Measurements from ENCODE around the gene SLC49A3.

Gene SLC49A3

GRCh38 chr4:680928-681645 is 7.9 kb downstream of the SLC49A3 start:
- DNase-seq, result peak; percentile 67
- Histone ChIP-seq H3K9ac (ENCODE audit: low read depth, low read length) (peak overlapping the region; percentile 50), H3K4me3 (ENCODE audit: low read depth in 1 of 2, low read length in 2 of 2) (peak overlapping the region; percentile 24 to 55; a peak in 3 of 4 replicates), H3K9me3 (ENCODE audit: insufficient read depth, low read length, severe bottlenecking) (no peaks in the 10 kb centered on the region), H3K4me1 (ENCODE audit: insufficient read depth, low read length) (peaks cover 26% of the 10 kb centered on the region), H3K79me2 (ENCODE audit: insufficient read depth, low read length) (no peaks in the 10 kb centered on the region), H3K4me2 (ENCODE audit: insufficient read depth, low read length) (peak overlapping the region; percentile 93), H2AFZ (ENCODE audit: low read depth, low read length) (peak overlapping the region; percentile 28), H3K36me3 (ENCODE audit: insufficient read depth, low read length) (no peaks in the 10 kb centered on the region), H3K27me3 (ENCODE audit: insufficient read depth, low read length, poor library complexity) (no peaks in the 10 kb centered on the region), H4K20me1 (ENCODE audit: insufficient read depth, low read length) (peaks cover 21% of the 10 kb centered on the region), H3K27ac (ENCODE audit: low read length) (no peak overlapping the region)
- TF ChIP-seq EZH2 (IDR thresholded peaks at IDR 0.05; ENCODE audit: borderline replicate concordance, low read depth, low read length, severe bottlenecking) (no peak), CTCF (IDR thresholded peaks at IDR 0.05; ENCODE audit: borderline replicate concordance, extremely low read depth, low read length, poor library complexity, severe bottlenecking) (no peak)
- peak; percentile 41 for ATAC-seq (ENCODE audit: insufficient read depth, low read depth)

- no peaks in the 10 kb centered on the region for H3K27me3 ChIP-seq (ENCODE audit: insufficient read depth, low read length, poor library complexity)
- DNase-seq (no peak), ATAC-seq (ENCODE audit: insufficient read depth, low read depth) (no peak)
- H3K4me3 ChIP-seq (ENCODE audit: low read depth in 1 of 2, low read length in 2 of 2), result peak overlapping the region in 1 of 2 experiments; percentile 55; a peak in 3 of 4 replicates
- H3K79me2 ChIP-seq (ENCODE audit: insufficient read depth, low read length), result peaks cover 1% of the 10 kb centered on the region
- H3K9me3 ChIP-seq (ENCODE audit: insufficient read depth, low read length, severe bottlenecking), result no peaks in the 10 kb centered on the region
- TF ChIP-seq EZH2 (IDR thresholded peaks at IDR 0.05; ENCODE audit: borderline replicate concordance, low read depth, low read length, severe bottlenecking) (no peak), CTCF (IDR thresholded peaks at IDR 0.05; ENCODE audit: borderline replicate concordance, extremely low read depth, low read length, poor library complexity, severe bottlenecking) (no peak)
- H4K20me1 ChIP-seq (ENCODE audit: insufficient read depth, low read length), result peaks cover 21% of the 10 kb centered on the region
- H3K27ac ChIP-seq (ENCODE audit: low read length), result no peak overlapping the region
- H3K36me3 ChIP-seq (ENCODE audit: insufficient read depth, low read length), result no peaks in the 10 kb centered on the region
- H3K9ac ChIP-seq (ENCODE audit: low read depth, low read length), result peak overlapping the region; percentile 50
- peak overlapping the region; percentile 93 for H3K4me2 ChIP-seq (ENCODE audit: insufficient read depth, low read length)
- H2AFZ ChIP-seq (ENCODE audit: low read depth, low read length), result peak overlapping the region; percentile 28; the same call in 1 of the 2 replicates
- H3K4me1 ChIP-seq (ENCODE audit: insufficient read depth, low read length), result peaks cover 32% of the 10 kb centered on the region
Measured at GRCh38 chr4:680551-680927, 8.4 kb downstream of the SLC49A3 start.

GRCh38 chr4:680091-680490 is 8.9 kb downstream of the SLC49A3 start:
- H4K20me1 ChIP-seq (ENCODE audit: insufficient read depth, low read length), result peaks cover 21% of the 10 kb centered on the region
- DNase-seq (no peak), ATAC-seq (ENCODE audit: insufficient read depth, low read depth) (no peak)
- peak overlapping the region; percentile 50 for H3K9ac ChIP-seq (ENCODE audit: low read depth, low read length)
- no peaks in the 10 kb centered on the region; the same call in 1 of the 2 replicates for H3K36me3 ChIP-seq (ENCODE audit: insufficient read depth, low read length)
- H3K4me2 ChIP-seq (ENCODE audit: insufficient read depth, low read length), result peak overlapping the region; percentile 93
- H3K79me2 ChIP-seq (ENCODE audit: insufficient read depth, low read length), result peaks cover 6% of the 10 kb centered on the region
- peaks cover 36% of the 10 kb centered on the region for H3K4me1 ChIP-seq (ENCODE audit: insufficient read depth, low read length)
- H3K27ac ChIP-seq (ENCODE audit: low read length), result no peak overlapping the region
- no peaks in the 10 kb centered on the region for H3K9me3 ChIP-seq (ENCODE audit: insufficient read depth, low read length, severe bottlenecking)
- peak overlapping the region in 1 of 2 experiments; percentile 55; a peak in 1 of 4 replicates for H3K4me3 ChIP-seq (ENCODE audit: low read depth in 1 of 2, low read length in 2 of 2)
- H3K27me3 ChIP-seq (ENCODE audit: insufficient read depth, low read length, poor library complexity), result no peaks in the 10 kb centered on the region
- no peak overlapping the region for H2AFZ ChIP-seq (ENCODE audit: low read depth, low read length)
- TF ChIP-seq EZH2 (IDR thresholded peaks at IDR 0.05; ENCODE audit: borderline replicate concordance, low read depth, low read length, severe bottlenecking) (no peak), CTCF (IDR thresholded peaks at IDR 0.05; ENCODE audit: borderline replicate concordance, extremely low read depth, low read length, poor library complexity, severe bottlenecking) (no peak)
